ENCODE data around the gene CABP4. TPM values are rescaled to one million over a fixed set of nuclear protein-coding genes. Genes with fewer than 3 reads are reported as not detected.

Gene CABP4
- total and polyA plus RNA-seq, 8 donors: 0.58 to 1.5 (median 0.99) TPM; not detected in 1

DNA sequence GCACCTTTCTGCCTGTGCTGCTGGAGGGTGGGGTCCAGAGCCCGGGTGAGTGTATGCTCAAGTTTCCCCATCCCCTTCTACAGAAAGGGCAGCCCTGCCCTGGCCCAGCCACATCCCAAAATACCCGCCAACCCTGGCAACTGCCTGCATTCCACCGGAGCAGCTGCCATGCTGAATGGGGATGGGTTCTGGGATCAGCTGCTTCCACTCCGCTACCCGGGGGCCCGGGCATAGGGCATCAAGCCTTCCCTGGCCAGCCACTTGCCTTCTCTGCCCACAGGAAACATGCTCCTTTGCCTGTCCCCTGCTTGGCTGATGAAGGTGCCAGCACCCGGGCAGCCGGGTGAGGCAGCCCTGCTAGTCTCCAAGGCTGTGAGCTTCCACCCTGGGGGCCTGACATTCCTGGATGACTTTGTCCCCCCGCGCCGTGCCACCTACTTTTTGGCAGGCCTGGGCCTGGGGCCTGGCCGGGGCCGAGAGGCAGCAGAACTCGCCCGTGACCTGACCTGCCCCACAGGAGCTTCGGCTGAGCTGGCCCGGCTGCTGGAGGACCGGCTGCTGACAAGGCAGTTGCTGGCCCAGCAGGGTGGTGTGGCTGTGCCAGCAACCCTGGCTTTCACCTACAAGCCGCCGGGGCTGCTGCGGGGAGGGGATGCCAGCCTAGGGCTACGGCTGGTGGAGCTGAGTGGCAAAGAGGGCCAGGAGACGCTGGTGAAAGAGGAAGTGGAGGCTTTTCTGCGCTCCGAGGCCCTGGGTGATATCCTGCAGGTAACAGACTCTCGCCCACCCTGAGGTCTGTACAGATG, 36.5 kb upstream of the CABP4 start:
- FAIRE-seq: no peak
- no peaks in the 10 kb centered on the region for H3K36me3 ChIP-seq
- intact Hi-C loops (cut with DNase I): loop anchor here in 1 of 3 donors (10.0 kb wide), 1 partner anchor 86 kb away; the partner anchor contains the start of genes CDK2AP2 and PITPNM1
- ATAC-seq: peak; percentile 6 to 22 (median 8)
- no peaks in the 10 kb centered on the region for H3K27me3 ChIP-seq
- DNase-seq: peak in 5 of 6 donors; percentile 47 to 90 (median 73)
- TF ChIP-seq, protein P1, sequence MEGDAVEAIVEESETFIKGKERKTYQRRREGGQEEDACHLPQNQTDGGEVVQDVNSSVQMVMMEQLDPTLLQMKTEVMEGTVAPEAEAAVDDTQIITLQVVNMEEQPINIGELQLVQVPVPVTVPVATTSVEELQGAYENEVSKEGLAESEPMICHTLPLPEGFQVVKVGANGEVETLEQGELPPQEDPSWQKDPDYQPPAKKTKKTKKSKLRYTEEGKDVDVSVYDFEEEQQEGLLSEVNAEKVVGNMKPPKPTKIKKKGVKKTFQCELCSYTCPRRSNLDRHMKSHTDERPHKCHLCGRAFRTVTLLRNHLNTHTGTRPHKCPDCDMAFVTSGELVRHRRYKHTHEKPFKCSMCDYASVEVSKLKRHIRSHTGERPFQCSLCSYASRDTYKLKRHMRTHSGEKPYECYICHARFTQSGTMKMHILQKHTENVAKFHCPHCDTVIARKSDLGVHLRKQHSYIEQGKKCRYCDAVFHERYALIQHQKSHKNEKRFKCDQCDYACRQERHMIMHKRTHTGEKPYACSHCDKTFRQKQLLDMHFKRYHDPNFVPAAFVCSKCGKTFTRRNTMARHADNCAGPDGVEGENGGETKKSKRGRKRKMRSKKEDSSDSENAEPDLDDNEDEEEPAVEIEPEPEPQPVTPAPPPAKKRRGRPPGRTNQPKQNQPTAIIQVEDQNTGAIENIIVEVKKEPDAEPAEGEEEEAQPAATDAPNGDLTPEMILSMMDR (IDR thresholded peaks at IDR 0.05): no peak
- 42 to 50% methylated on average over 26 of the region's 26 CpGs for WGBS, 2 donors
- peaks cover 0 to 14% (median 13%) of the 10 kb centered on the region in 3 donors for H3K4me1 ChIP-seq
- no peak overlapping the region for H3K4me3 ChIP-seq
- no peak overlapping the region for H3K27ac ChIP-seq
- no peaks in the 10 kb centered on the region for H3K9me3 ChIP-seq

DNA sequence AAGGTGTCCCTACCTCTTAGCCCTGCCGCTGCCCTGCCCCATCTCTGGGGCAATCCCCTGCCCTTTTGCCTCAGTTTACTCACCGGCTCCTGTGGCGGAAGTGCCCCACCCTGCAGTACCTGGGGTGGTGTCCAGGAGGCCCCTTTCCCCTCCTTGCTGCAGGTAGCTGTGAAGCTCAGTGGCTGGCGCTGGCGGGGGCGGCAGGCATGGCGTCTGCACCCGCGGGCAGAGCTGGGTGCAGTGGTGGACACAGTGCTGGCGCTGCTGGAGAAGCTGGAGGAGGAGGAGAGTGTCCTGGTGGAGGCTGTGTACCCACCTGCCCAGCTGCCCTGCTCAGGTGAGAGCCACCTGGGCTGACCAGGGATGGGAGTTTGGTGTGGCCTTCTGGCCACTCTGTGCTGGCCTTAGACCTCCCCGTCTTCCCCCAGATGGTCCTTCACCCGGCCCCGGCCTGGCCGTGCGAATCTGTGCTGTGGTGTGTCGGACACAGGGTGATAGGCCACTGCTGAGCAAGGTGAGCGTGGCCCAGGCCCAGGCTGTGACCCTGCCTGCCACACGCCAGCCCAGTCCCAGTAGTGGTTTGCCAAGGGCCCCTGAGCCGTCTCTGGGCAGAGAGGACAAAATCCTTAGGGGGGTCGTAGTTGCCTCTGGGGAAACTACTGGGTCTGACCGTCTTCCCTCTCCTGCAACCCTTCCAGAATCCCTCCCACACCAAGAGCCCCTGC, 35.7 kb upstream of the CABP4 start:
- TF ChIP-seq, protein P1 (IDR thresholded peaks at IDR 0.05): no peak
- 82 to 87% methylated on average over 21 of the region's 21 CpGs for WGBS, 2 donors
- no peak for ATAC-seq
- Histone ChIP-seq H3K27ac (peak overlapping the region in 1 of 4 donors; percentile 95), H3K4me1 (peaks cover 0 to 14% (median 13%) of the 10 kb centered on the region in 3 donors), H3K9me3 (no peaks in the 10 kb centered on the region), H3K4me3 (peak overlapping the region in 1 of 4 donors; percentile 66), H3K27me3 (no peaks in the 10 kb centered on the region), H3K36me3 (no peaks in the 10 kb centered on the region)
- peak in 2 of 6 donors; percentile 47 to 85 for DNase-seq
- FAIRE-seq: no peak
- intact Hi-C loops (cut with DNase I): loop anchor here in 1 of 3 donors (10.0 kb wide), 1 partner anchor 85 kb away; the partner anchor contains the start of genes CDK2AP2 and PITPNM1

DNA sequence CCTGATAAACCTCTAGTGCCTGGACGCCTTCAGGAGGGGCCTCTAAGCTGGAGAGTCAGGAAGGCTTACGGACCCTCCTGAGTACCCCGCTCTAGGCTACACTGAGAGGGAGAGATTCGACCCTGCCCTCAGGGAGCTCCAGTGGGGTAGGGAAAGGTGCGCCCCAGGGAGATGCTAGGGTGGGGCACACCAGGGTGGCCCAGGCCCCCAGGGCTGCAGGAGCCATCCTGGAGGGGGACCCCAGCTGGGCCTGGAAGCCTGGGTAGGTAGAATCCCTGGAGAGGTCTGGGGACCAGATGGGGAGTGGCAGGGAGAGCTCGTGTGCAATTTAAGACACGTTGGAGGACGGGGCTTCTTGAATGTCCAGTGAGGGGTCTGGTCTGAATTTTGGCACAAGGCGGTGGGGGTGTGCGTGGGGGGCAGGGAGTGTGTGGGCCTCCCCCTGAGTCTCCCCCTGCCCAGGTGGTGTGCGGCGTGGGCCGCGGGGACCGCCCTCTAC, 35.0 kb upstream of the CABP4 start:
- 24 to 33% methylated on average over 13 to 15 of the region's 15 CpGs for WGBS, 2 donors
- TF ChIP-seq, protein P1 (IDR thresholded peaks at IDR 0.05): no peak
- Histone ChIP-seq H3K36me3 (no peaks in the 10 kb centered on the region), H3K9me3 (no peaks in the 10 kb centered on the region), H3K27ac (peak overlapping the region; percentile 88 to 95 (median 93)), H3K4me3 (peak overlapping the region; percentile 44 to 88 (median 68)), H3K27me3 (no peaks in the 10 kb centered on the region), H3K4me1 (peaks cover 0 to 13% (median 11%) of the 10 kb centered on the region in 3 donors)
- FAIRE-seq: no peak
- ATAC-seq: no peak
- intact Hi-C loops (cut with DNase I): no loop called here
- peak in 1 of 6 donors; percentile 69 for DNase-seq

DNA sequence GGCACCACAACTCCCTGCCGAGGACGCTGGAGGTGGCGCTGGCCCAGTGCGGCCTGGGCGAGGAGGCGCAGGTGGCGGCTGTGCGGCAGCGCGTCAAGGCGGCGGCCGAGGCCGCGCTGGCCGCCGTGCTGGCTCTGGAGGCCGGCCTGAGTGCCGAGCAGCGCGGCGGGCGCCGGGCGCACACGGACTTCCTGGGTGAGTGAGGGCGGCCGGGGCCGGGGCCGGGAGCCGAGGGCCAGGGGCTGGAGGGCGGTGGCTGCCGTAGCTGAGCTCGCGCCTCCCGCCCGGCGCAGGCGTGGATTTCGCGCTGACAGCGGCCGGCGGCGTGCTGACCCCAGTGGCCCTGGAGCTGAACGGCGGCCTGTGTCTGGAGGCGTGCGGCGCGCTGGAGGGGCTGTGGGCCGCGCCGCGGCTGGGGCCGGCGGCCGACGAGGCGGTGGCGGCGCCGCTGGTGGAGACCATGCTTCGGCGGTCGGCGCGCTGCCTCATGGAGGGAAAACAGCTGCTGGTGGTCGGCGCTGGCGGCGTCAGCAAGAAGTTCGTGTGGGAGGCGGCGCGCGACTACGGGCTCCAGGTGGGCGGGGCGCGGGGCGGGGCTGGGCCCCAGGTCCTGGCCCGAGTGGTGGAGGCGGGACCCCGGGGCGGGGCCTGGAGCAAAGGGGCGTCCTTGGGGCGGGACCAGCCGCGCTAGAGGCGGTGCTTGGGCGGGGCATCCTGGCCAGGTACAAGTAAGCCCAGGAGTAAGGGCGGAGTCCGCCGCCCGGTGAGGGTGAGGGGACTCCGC, 34.3 kb upstream of the CABP4 start:
- intact Hi-C loops (cut with DNase I): no loop called here
- no peaks in the 10 kb centered on the region for H3K9me3 ChIP-seq
- peak; percentile 95 to 100 (median 100) for DNase-seq
- H3K27ac ChIP-seq: peak overlapping the region; percentile 88 to 95 (median 93)
- H3K27me3 ChIP-seq: no peaks in the 10 kb centered on the region
- no peaks in the 10 kb centered on the region for H3K36me3 ChIP-seq
- peaks cover 0 to 13% (median 11%) of the 10 kb centered on the region in 3 donors for H3K4me1 ChIP-seq
- TF ChIP-seq, protein P1 (IDR thresholded peaks at IDR 0.05): no peak
- WGBS, 2 donors: 1% methylated on average over 64 to 97 of the region's 97 CpGs
- peak overlapping the region; percentile 44 to 88 (median 68) for H3K4me3 ChIP-seq
- no peak for FAIRE-seq
- ATAC-seq: peak; percentile 91 to 97 (median 94)

Measured in pancreas (tissue), 10 donors.